Measurements from ENCODE around the gene ARMC3. TPM values are rescaled to one million over a fixed set of nuclear protein-coding genes. Genes with fewer than 3 reads are reported as not detected.
A peak's percentile ranks its signal among the peaks of the same experiment; 100 is the strongest.

The ARMC3 gene
- total RNA-seq, 1 donor from 2014 or later = not detected

- no peak for TF ChIP-seq CTCF (IDR thresholded peaks at IDR 0.05; ENCODE audit: borderline replicate concordance)
- intact Hi-C loops (cut with micrococcal nuclease) = no loop called here
- H3K4me1 ChIP-seq = peaks cover 11% of the 10 kb centered on the region
- no peak overlapping the region for H3K27ac ChIP-seq (replicated peaks)
- H3K27me3 ChIP-seq (ENCODE audit: low read depth) = peaks cover 22% of the 10 kb centered on the region
- no peaks in the 10 kb centered on the region for H3K9me3 ChIP-seq (replicated peaks)
- no peak overlapping the region for H3K4me3 ChIP-seq
- DNase-seq = no peak
- no peaks in the 10 kb centered on the region for H3K36me3 ChIP-seq
These were observed 152.4 kb downstream of the ARMC3 start for GRCh38 chr10:23080262-23080661.

- intact Hi-C loops (cut with micrococcal nuclease) = no loop called here
- no peak for TF ChIP-seq CTCF (IDR thresholded peaks at IDR 0.05; ENCODE audit: borderline replicate concordance)
- no peaks in the 10 kb centered on the region for H3K9me3 ChIP-seq (replicated peaks)
- peaks cover 11% of the 10 kb centered on the region for H3K4me1 ChIP-seq
- no peaks in the 10 kb centered on the region for H3K36me3 ChIP-seq
- no peak overlapping the region for H3K27ac ChIP-seq (replicated peaks)
- H3K4me3 ChIP-seq = peak overlapping the region; percentile 22
- no peak for DNase-seq
- H3K27me3 ChIP-seq (ENCODE audit: low read depth) = peaks cover 22% of the 10 kb centered on the region
These were observed 153.4 kb downstream of the ARMC3 start for GRCh38 chr10:23081221-23081750.

GRCh38 chr10:23081891-23082290 lies 154.0 kb downstream of the ARMC3 start:
- peak; percentile 32 for TF ChIP-seq CTCF (IDR thresholded peaks at IDR 0.05; ENCODE audit: borderline replicate concordance)
- H3K27ac ChIP-seq (replicated peaks) = no peak overlapping the region
- no peaks in the 10 kb centered on the region for H3K36me3 ChIP-seq
- no peak overlapping the region for H3K4me3 ChIP-seq
- H3K9me3 ChIP-seq (replicated peaks) = no peaks in the 10 kb centered on the region
- intact Hi-C loops (cut with micrococcal nuclease) = no loop called here
- peaks cover 19% of the 10 kb centered on the region for H3K27me3 ChIP-seq (ENCODE audit: low read depth)
- peaks cover 11% of the 10 kb centered on the region for H3K4me1 ChIP-seq
- DNase-seq = no peak

Other genes starting within 250 kb of the ARMC3 start
- gene PIP4K2A, start 213.5 kb upstream of the ARMC3 start, total RNA-seq = 12.6 TPM
- 146 TPM for gene MSRB2, start 167.5 kb downstream of the ARMC3 start, total RNA-seq

Data from left ventricle myocardium inferior (tissue), 1 donor.